AG09319 (cell line): Measurements from ENCODE around the gene TOX2.

Source experiments
- DNase-seq: peaks from one replicate; pipeline ENCODE4 v3.0.0-alpha.2; 2010; ENCODE audit warnings: low read depth; ENCODE audit errors: extremely low read depth
- TF ChIP-seq, protein P1 (sequence below): IDR thresholded peaks from 2 replicates; pipeline ENCODE4 v1.5.1; 2011; ENCODE audit warnings: low read depth, mild to moderate bottlenecking, inconsistent platforms, low read length, moderate library complexity

The TOX2 gene

DNA sequence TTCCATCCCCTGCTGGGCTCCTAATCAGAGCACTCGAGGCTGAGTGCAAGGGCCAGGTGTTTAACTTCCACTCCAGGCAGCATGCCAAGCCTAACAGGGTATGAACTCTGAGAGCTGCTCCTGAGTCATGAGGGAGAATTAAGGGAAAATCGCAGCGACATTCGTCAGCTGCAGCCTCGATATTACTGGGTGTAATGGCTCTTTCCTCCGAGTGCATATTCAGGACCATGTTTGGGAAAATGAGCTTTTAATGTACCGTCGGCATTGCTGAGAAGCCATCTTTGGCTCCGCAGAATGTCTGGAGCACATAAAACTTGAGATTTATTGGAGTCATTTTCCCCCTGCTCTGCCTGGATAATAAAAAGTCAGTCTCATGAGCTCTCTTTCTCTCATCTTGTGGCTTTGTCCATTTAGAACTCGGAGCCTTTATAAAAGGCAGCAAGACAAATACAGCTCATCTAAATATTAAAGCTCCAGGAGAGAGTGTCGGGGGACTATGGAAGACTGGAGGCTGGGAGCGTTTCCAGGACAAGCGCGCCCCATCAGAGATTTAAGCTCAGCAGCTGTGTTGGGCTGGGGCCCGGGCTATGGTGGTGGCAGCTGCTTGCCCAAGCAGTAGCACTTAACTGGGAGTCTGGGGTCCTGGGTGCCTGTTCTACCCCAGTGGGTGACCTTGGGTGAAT lies 103.7 kb downstream of the TOX2 start:
- DNase-seq, result peak; percentile 20
- TF ChIP-seq, protein P1, sequence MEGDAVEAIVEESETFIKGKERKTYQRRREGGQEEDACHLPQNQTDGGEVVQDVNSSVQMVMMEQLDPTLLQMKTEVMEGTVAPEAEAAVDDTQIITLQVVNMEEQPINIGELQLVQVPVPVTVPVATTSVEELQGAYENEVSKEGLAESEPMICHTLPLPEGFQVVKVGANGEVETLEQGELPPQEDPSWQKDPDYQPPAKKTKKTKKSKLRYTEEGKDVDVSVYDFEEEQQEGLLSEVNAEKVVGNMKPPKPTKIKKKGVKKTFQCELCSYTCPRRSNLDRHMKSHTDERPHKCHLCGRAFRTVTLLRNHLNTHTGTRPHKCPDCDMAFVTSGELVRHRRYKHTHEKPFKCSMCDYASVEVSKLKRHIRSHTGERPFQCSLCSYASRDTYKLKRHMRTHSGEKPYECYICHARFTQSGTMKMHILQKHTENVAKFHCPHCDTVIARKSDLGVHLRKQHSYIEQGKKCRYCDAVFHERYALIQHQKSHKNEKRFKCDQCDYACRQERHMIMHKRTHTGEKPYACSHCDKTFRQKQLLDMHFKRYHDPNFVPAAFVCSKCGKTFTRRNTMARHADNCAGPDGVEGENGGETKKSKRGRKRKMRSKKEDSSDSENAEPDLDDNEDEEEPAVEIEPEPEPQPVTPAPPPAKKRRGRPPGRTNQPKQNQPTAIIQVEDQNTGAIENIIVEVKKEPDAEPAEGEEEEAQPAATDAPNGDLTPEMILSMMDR, result no peak

DNA sequence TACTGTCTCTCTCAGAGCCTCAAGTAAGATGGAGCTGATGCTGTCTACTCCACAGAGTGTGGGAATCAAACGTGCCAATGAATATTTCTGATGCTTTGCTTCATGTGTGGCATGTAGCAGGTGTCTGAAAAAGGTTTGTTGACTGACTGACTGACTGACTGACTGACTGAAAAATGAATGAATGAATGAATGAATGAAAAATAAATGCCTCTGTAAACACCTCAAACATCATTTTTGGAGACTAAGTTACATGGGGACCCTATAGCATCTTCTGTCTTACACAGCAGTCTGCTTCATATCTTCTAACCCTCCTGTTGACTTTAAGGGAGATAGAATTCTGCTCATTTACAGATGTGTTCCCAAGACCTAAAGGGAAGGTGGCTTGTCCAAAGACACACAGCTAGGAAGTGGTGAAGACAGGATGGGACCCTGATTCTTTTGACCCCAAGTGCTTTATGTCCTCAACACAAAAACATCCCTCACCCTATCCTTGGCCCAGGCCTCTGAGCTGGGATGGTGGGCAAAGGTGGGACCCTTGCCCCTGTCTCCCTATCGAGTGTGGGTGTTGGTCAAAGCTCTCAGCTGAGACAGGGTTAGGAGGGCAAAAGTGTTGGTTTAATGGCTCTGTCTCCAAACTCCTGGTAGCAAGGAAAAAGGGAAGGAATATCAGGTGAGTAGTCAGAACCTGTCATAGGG lies 104.4 kb downstream of the TOX2 start:
- no peak for DNase-seq
- TF ChIP-seq, protein P1, result no peak

DNA sequence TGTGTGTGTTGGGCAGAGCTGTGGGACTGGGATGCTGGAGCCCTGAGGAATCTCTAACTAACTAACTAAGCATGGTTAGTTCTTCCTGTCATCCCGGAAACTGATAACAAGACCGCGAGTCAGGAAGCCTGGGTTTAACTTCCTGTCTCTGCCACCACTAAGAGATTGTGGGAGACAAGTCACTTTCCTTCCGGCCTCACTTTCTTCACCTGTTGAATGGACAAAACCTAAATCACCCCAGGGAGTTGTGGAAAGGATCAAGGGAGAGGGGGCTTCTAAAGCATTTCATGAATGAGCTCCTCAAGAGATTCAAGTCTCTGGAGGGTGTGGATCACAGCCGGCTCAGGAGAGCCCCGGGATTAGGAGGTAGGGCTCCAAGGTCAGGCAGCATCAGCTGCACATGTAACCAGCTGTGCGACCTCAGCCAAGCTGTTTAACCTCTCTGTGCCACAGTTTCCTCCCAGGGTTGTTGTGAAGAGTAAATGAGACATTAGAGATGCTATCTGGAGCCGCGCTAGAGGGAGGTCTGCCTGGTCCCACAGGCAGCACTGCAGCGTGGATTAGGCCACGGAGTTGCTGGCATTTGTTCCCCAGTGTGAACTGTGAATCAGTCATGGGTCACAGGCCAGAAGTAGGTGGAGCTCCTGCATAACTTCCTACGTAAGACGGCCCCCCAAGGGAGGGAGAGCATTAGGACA lies 105.1 kb downstream of the TOX2 start:
- TF ChIP-seq, protein P1, result no peak
- no peak for DNase-seq

DNA sequence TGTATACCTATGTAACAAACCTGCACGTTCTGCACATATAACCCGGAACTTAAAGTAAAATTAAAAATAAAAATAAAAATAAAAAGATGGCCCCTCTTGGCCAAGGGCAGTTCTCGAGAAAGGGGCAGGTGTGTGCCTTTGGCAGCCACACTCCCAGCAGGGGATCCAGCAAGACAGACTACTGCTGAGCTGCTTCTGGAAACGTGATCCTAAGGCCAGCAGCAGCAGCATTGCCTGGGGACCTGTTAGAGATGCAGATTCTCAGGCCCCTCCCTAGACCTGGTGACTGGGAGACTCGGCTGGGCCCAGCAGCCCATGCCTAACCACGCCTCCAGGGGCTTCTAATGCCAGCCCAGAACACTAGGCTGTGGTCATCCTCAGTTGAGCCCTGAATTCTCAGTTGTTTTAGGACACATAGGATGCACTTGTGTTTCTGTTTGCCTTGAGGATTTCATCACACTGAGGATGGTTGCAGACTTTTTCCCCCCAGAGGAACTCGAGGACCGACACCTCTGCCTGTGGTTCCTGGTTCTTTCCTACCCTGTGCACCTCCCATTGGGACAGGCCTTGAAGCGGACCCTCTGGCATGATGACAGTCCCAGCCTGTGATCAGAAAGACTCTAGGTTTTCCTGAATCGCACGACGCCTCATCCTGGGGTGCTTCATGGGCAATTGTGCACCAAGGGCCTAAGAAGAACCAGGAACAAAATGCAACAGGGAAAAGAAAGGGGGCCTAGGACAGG lies 105.9 kb downstream of the TOX2 start:
- DNase-seq, result no peak

DNA sequence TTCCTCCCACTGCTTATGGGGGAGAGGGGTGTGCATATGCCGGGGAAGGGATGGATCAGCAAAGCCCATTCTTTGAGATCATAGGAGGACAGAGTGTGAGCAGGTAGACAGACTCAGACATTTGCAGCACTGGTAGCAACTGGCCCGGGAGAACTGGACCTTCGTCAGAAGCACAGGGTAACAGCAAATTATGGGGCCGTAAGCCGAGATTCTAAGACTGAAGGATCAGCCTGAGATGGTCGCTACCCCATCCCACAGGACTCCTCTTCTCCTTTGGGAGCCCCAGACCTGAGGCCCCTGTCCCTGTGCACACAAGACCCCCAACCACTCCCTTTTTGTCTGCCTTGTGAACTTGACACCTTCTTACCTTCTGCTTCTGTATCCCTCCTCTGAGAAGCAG lies 106.5 kb downstream of the TOX2 start:
- TF ChIP-seq, protein P1, result no peak
- DNase-seq, result no peak

More for the DNA sequence above, 105.9 kb downstream of the TOX2 start:
- TF ChIP-seq, protein P1, result no peak

DNA sequence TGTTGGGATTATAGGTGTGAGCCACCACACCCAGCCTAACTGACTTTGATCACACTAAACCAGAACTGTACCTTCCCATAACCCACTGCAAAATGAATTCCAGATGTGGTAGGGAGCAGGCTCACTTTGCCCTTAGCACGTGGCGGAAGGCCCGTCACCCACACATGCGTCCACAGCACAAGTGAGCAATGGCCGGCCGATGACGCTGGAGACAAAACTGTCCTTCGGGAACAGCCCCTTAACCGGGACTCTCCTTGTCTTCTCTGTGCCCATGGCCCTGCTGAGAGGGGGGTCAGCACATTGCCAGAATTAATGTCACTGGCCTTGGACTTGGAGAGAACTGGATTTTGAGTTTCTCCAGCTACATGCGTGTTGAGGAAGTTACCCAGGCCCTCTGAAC lies 107.2 kb downstream of the TOX2 start:
- TF ChIP-seq, protein P1, result no peak
- no peak for DNase-seq
